Esophagus squamous epithelium (tissue), 5 donors: ENCODE measurements around the gene MSMB. TPM values are rescaled to one million over a fixed set of nuclear protein-coding genes. Genes with fewer than 3 reads are reported as not detected.

ENCODE experiments used
- DNase-seq: peaks from one replicate; lab custom pipeline; 2025; lab: John Stamatoyannopoulos, UW
- H3K27ac ChIP-seq, 4 donors: fragments of 200-600 bp; sonication (generic); one replicate each; pipeline ENCODE4 v1.5.1; 2016 to 2019; ENCODE audit warnings: mild to moderate bottlenecking in 1 of 4
- H3K27me3 ChIP-seq, 4 donors: fragments of 200-600 bp; sonication (generic); 1 replicate in 3 of 4; 2 replicates in 1 of 4; pipeline versions ENCODE4 v1.5.1 to v1.6.0; 2017 to 2021; ENCODE audit warnings: antibody characterized with exemption in 1 of 4
- H3K36me3 ChIP-seq, 3 donors: fragments of 200-600 bp; sonication (generic); one replicate each; pipeline ENCODE4 v1.5.1; 2016 to 2019
- H3K4me1 ChIP-seq, 3 donors: fragments of 200-600 bp; sonication (generic); one replicate each; pipeline ENCODE4 v1.5.1; 2017 to 2019
- H3K4me3 ChIP-seq, 4 donors: fragments of 200-600 bp; sonication (generic); 1 replicate in 3 of 4; 2 replicates in 1 of 4; pipeline ENCODE4 v1.5.1; 2016 to 2019; ENCODE audit warnings: mild to moderate bottlenecking in 2 of 4, moderate library complexity in 1 of 4
- H3K9me3 ChIP-seq, 3 donors: fragments of 200-600 bp; sonication (generic); one replicate each; pipeline ENCODE4 v1.5.1; 2016 to 2019
- POLR2A ChIP-seq, 4 donors: fragments of 450-650 bp; IDR thresholded peaks; one replicate each; pipeline ENCODE4 v1.6.1; 2017; ENCODE audit warnings: antibody characterized with exemption in 4 of 4, mild to moderate bottlenecking in 4 of 4, moderate library complexity in 3 of 4
- WGBS, 2 donors: methylation state at CpG; one replicate each; pipeline ENCODE4 v1.1.5; 2018; 5-methylcytosine and 5-hydroxymethylcytosine counted together
- intact Hi-C: fragments of 100-400 bp; cut with DNase I; formaldehyde crosslinking; loops from one replicate; pipeline ENCODE4 v1.15.0; 2022
- total RNA-seq, 4 donors: library from RNA; depleted of rRNA; stranded (reverse); fragments of >200 nt; gene quantifications; one replicate each; pipeline ENCODE4 v1.1.0, GENCODE V29; 2016
- TF ChIP-seq, protein P1 (sequence below), 6 experiments: fragments of 450-650 bp in 4 of 6; fragments of 200-600 bp in 2 of 6; sonication (generic) in 2 of 6; IDR thresholded peaks; one replicate each; pipeline ENCODE4 v1.5.1; 2016 to 2019; ENCODE audit warnings: antibody characterized with exemption in 6 of 6, mild to moderate bottlenecking in 4 of 6, moderate library complexity in 4 of 6
- donor health status: DM: yes; HTN: yes; CAD: no.

Gene MSMB
- total RNA-seq, 4 donors from 2014 or later: 8.4 TPM; not detected in 3

DNA sequence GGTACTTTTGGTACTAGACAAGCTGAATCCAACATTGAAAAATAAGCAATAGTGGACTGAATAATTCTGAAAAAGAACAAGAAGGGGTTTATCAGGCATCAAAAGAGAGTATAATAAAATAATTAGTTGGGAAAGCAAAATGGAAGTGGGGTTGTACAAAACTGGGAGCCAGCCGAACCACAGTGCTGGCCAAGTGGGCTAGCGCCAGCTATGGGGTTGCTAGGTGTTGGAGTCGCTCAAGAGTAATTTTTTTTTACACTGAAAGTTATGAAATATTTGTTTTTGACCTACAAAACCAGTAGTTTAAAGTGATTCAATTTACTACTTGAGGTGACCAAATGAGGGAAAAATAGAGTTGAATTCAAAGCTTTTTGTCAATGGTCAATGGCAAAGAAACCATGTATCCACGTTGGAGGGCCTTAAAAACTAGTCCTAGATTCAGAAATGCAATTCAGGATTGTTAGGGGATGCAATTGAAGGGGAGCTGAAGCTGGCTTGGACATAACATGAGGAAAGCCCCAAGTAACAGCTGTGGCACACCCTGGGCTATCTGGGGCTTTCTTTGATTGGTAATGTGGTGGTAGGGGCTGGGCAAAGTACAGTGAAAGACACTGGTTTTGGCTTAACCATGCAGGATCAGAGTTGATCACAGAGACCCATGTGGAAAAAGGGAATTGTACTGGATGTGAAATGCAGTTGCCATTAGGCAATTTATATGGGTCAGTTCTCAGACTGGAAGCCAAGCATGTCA is 28.3 kb upstream of the MSMB start:
- no peak overlapping the region for H3K27ac ChIP-seq

DNA sequence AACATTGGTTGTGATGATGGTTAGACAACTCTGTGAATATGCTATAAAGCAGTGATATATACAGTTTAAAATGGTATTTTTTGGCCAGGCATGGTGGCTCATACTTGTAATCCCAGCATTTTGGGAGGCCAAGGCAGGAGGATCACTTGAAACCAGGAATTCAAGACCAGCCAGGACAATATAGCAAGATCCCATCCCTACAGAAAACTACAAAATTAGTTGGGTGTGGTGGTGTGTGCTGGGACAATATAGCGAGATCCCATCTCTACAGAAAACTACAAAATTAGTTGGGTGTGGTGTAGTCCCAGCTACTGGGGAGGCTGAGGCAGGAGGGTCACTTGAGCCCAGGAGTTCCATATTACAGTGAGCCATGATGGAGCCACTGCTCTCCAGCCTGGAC is 27.5 kb upstream of the MSMB start:
- no peaks in the 10 kb centered on the region for H3K36me3 ChIP-seq
- H3K27ac ChIP-seq: no peak overlapping the region
- H3K4me1 ChIP-seq: no peaks in the 10 kb centered on the region
- no peak for TF ChIP-seq POLR2A (IDR thresholded peaks at IDR 0.05)
- TF ChIP-seq, protein P1, sequence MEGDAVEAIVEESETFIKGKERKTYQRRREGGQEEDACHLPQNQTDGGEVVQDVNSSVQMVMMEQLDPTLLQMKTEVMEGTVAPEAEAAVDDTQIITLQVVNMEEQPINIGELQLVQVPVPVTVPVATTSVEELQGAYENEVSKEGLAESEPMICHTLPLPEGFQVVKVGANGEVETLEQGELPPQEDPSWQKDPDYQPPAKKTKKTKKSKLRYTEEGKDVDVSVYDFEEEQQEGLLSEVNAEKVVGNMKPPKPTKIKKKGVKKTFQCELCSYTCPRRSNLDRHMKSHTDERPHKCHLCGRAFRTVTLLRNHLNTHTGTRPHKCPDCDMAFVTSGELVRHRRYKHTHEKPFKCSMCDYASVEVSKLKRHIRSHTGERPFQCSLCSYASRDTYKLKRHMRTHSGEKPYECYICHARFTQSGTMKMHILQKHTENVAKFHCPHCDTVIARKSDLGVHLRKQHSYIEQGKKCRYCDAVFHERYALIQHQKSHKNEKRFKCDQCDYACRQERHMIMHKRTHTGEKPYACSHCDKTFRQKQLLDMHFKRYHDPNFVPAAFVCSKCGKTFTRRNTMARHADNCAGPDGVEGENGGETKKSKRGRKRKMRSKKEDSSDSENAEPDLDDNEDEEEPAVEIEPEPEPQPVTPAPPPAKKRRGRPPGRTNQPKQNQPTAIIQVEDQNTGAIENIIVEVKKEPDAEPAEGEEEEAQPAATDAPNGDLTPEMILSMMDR (IDR thresholded peaks at IDR 0.05): no peak
- 80 to 90% methylated on average over 1 of the region's 1 CpG for WGBS, 2 donors
- no peaks in the 10 kb centered on the region for H3K9me3 ChIP-seq
- no peak overlapping the region for H3K4me3 ChIP-seq
- intact Hi-C loops: no loop called here
- DNase-seq: no peak
- H3K27me3 ChIP-seq: peaks cover 0 to 5% (median 0%) of the 10 kb centered on the region in 4 donors

More for the DNA sequence above, 28.3 kb upstream of the MSMB start:
- no peaks in the 10 kb centered on the region for H3K9me3 ChIP-seq
- 81 to 85% methylated on average over 4 of the region's 4 CpGs for WGBS, 2 donors
- TF ChIP-seq POLR2A (IDR thresholded peaks at IDR 0.05): no peak
- TF ChIP-seq, protein P1 (IDR thresholded peaks at IDR 0.05): no peak
- H3K36me3 ChIP-seq: no peaks in the 10 kb centered on the region
- H3K4me1 ChIP-seq: no peaks in the 10 kb centered on the region
- intact Hi-C loops: no loop called here
- no peak overlapping the region for H3K4me3 ChIP-seq
- H3K27me3 ChIP-seq: peaks cover 0 to 5% (median 0%) of the 10 kb centered on the region in 4 donors
- no peak for DNase-seq

DNA sequence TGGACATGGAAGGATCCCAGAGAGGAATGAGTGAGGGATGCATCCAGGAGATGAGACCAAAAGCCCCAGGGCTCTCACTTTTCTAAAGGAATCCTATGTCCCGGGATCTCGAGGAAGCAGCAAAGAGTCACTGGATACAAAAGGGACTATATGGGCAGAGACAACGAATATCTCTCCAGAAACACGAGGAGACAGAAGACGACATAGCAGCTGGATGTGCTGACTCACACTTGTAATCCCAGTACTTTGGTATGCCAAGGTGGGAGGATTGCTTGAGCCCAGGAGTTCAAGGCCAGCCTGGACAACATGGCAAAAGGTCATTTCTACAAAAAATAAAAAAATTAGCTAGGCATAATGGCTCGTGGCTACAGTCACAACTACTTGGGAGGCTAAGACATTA is 24.7 kb upstream of the MSMB start:
- H3K4me1 ChIP-seq: no peaks in the 10 kb centered on the region
- no peak overlapping the region for H3K4me3 ChIP-seq
- H3K9me3 ChIP-seq: no peaks in the 10 kb centered on the region
- no peak overlapping the region for H3K27ac ChIP-seq
- 43 to 60% methylated on average over 6 of the region's 6 CpGs for WGBS, 2 donors
- intact Hi-C loops: no loop called here
- H3K27me3 ChIP-seq: no peaks in the 10 kb centered on the region
- no peak for DNase-seq
- no peak for TF ChIP-seq POLR2A (IDR thresholded peaks at IDR 0.05)
- TF ChIP-seq, protein P1 (IDR thresholded peaks at IDR 0.05): no peak
- no peaks in the 10 kb centered on the region for H3K36me3 ChIP-seq

DNA sequence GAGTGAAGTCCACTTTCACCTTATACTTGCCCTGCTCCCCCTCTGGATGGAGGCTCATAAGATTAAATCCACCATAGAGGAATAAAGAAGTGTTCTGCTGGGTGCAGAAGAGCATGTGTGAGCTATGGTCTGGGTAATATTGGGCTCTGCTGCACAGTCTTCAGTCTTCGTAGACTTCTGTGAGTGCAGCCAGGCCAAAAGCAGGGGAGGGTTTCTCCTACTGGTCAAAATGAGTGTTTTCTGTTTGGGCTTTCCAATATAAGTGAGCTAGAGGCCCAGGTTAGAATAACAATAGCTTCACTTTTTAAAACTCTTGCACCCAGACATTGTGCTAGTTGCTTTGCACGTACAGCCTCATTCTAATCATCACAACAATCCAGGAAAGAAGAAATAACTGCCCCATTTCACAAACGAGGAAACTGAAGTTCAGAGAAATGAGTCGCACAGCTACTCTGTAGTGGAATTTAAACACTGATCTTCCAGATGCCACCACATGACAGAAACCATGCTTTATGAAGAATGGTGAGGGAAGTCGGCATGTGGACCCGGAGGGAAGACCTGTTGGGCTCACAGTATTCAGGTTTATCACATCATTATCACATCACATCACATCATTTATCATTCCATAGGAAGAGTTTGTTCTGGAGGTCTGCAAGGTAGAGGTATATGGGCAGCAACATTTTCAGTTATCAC is 23.8 kb upstream of the MSMB start:
- Histone ChIP-seq H3K27me3 (no peaks in the 10 kb centered on the region), H3K36me3 (no peaks in the 10 kb centered on the region), H3K4me3 (no peak overlapping the region), H3K9me3 (no peaks in the 10 kb centered on the region), H3K27ac (no peak overlapping the region), H3K4me1 (no peaks in the 10 kb centered on the region)
- TF ChIP-seq, protein P1 (IDR thresholded peaks at IDR 0.05): no peak
- TF ChIP-seq POLR2A (IDR thresholded peaks at IDR 0.05): no peak
- WGBS, 2 donors: 51 to 55% methylated on average over 6 of the region's 6 CpGs
- DNase-seq: no peak
- intact Hi-C loops: no loop called here

DNA sequence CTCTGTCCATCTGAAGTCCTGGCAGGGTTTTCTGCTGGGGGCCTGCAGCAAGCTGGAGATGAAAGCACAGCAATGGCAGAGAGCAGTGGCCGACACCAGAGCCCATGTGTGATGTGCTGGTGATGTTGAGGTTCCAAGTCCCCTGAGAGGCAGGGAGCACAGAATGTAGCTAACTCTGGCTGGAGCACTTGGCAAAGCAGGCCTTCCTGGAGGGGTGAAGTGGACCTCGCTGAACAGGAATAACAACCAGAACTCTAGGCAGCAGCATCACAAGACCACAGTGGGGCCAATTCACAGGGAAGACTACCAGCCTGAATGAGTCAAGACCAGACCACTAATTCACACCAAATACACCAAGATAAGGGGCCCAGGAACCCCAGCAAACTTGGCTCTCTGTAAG is 22.8 kb upstream of the MSMB start:
- WGBS, 2 donors: 64 to 77% methylated on average over 2 of the region's 2 CpGs
- Histone ChIP-seq H3K4me1 (no peaks in the 10 kb centered on the region), H3K4me3 (no peak overlapping the region), H3K9me3 (no peaks in the 10 kb centered on the region), H3K27me3 (no peaks in the 10 kb centered on the region), H3K36me3 (no peaks in the 10 kb centered on the region), H3K27ac (no peak overlapping the region)
- DNase-seq: no peak
- TF ChIP-seq, protein P1 (IDR thresholded peaks at IDR 0.05): no peak
- no peak for TF ChIP-seq POLR2A (IDR thresholded peaks at IDR 0.05)
- intact Hi-C loops: no loop called here
